HG03103 (cell line): ENCODE measurements around the gene MOB2.
A peak's percentile ranks its signal among the peaks of the same experiment; 100 is the strongest.

ENCODE experiments used
- ATAC-seq: cut with Tn5 transposase; IDR thresholded peaks from one replicate; pipeline ENCODE4 v1.9.1; 2021; ENCODE audit warnings: low read depth; ENCODE audit not compliant: unreplicated experiment

The MOB2 gene

GRCh38 chr11:1486054-1486825 is at the start of gene MOB2:
Gene MOB2 (minus strand): TSS chr11:1486779. CDS start chr11:1486556, 223 bp downstream.
- ATAC-seq: no peak

GRCh38 chr11:1534682-1535081 is 48.1 kb upstream of the MOB2 start:
- ATAC-seq: no peak

GRCh38 chr11:1534171-1534570 is 47.6 kb upstream of the MOB2 start:
- no peak for ATAC-seq

GRCh38 chr11:1533342-1533725 is 46.8 kb upstream of the MOB2 start:
- ATAC-seq: no peak

GRCh38 chr11:1532606-1533341 is 46.2 kb upstream of the MOB2 start:
- no peak for ATAC-seq

- ATAC-seq: no peak
Observed at GRCh38 chr11:1532014-1532586, 45.5 kb upstream of the MOB2 start.

GRCh38 chr11:1531449-1532013 is 45.0 kb upstream of the MOB2 start:
- no peak for ATAC-seq

GRCh38 chr11:1530686-1531448 is 44.3 kb upstream of the MOB2 start:
- ATAC-seq: no peak

GRCh38 chr11:1529774-1530173 is 43.2 kb upstream of the MOB2 start:
- ATAC-seq: no peak

GRCh38 chr11:1529286-1529685 is 42.7 kb upstream of the MOB2 start:
- ATAC-seq: no peak

GRCh38 chr11:1528710-1529109 is 42.1 kb upstream of the MOB2 start:
- no peak for ATAC-seq

- no peak for ATAC-seq
Observed at GRCh38 chr11:1526785-1527184, 40.2 kb upstream of the MOB2 start.

GRCh38 chr11:1523779-1524178 is 37.2 kb upstream of the MOB2 start:
- ATAC-seq: no peak

- no peak for ATAC-seq
Observed at GRCh38 chr11:1523077-1523476, 36.5 kb upstream of the MOB2 start.

GRCh38 chr11:1522081-1522424 is 35.5 kb upstream of the MOB2 start:
- peak; percentile 13 for ATAC-seq

- peak; percentile 81 for ATAC-seq
Observed at GRCh38 chr11:1521382-1522080, 35.0 kb upstream of the MOB2 start.

GRCh38 chr11:1520663-1521267 is 34.2 kb upstream of the MOB2 start:
- no peak for ATAC-seq

GRCh38 chr11:1520209-1520662 is 33.7 kb upstream of the MOB2 start:
- no peak for ATAC-seq
